Calu3 (cell line): ENCODE data around the gene FBXO4. TPM values are rescaled to one million over a fixed set of nuclear protein-coding genes. Genes with fewer than 3 reads are reported as not detected.

Experiments used
- BruUV-seq: library from RNA; stranded (reverse); fragments of 400-500 nt; replicated peaks from 2 replicates; lab custom pipeline; 2021; lab: Mats Ljungman, UMichigan
- CTCF ChIA-PET: fragments of 300-600 bp; sonication (Branson Sonifier 250); formaldehyde crosslinking; loops from one replicate; lab custom pipeline; 2022; ENCODE audit warnings: antibody characterized with exemption; lab: Charles Lee
- DNase-seq: peaks from one replicate; pipeline ENCODE4 v3.0.0; 2022
- H3K27ac Mint-ChIP-seq: one replicate; pipeline ENCODE4 v1.8.0; 2022; ENCODE audit warnings: mixed read lengths; ENCODE audit not compliant: unreplicated experiment
- H3K27me3 Mint-ChIP-seq: one replicate; pipeline ENCODE4 v1.8.0; 2022; ENCODE audit warnings: mixed read lengths; ENCODE audit not compliant: unreplicated experiment
- H3K36me3 Mint-ChIP-seq: one replicate; pipeline ENCODE4 v1.8.0; 2022; ENCODE audit warnings: mild to moderate bottlenecking, moderate library complexity, mixed read lengths; ENCODE audit not compliant: insufficient read depth, unreplicated experiment
- H3K4me1 Mint-ChIP-seq: one replicate; pipeline ENCODE4 v1.8.0; 2022; ENCODE audit warnings: mild to moderate bottlenecking, low read depth, mixed read lengths; ENCODE audit not compliant: unreplicated experiment
- H3K4me3 Mint-ChIP-seq: one replicate; pipeline ENCODE4 v1.8.0; 2022; ENCODE audit warnings: mild to moderate bottlenecking, low read depth, moderate library complexity, mixed read lengths; ENCODE audit not compliant: unreplicated experiment
- H3K9me3 Mint-ChIP-seq: one replicate; pipeline ENCODE4 v1.8.0; 2022; ENCODE audit warnings: low read depth, mixed read lengths; ENCODE audit not compliant: unreplicated experiment
- CTCF ChIP-seq: fragments of 200-600 bp; IDR thresholded peaks from one replicate; pipeline ENCODE4 v1.8.0; 2022; ENCODE audit warnings: antibody characterized with exemption; ENCODE audit not compliant: unreplicated experiment
- intact Hi-C: fragments of 100-400 bp; cut with micrococcal nuclease; formaldehyde crosslinking; loops from one replicate; pipeline ENCODE4 v1.10.0; 2022; ENCODE audit not compliant: unreplicated experiment
- total RNA-seq: library from RNA; stranded (reverse); gene quantifications from 2 replicates; pipeline ENCODE4 v1.2.3, GENCODE V29; 2022

Gene FBXO4
- total RNA-seq, 1 experiment from 2014 or later = 8.9 TPM

GRCh38 chr5:41885286-41885685 lies 39.8 kb upstream of the FBXO4 start:
- no peak for TF ChIP-seq CTCF
- Mint-ChIP-seq H3K4me1 (no peaks in the 10 kb centered on the region), H3K27me3 (no peaks in the 10 kb centered on the region), H3K9me3 (peaks cover 2% of the 10 kb centered on the region), H3K4me3 (no peak overlapping the region), H3K36me3 (no peaks in the 10 kb centered on the region), H3K27ac (no peak overlapping the region)
- CTCF ChIA-PET = no interaction called here
- BruUV-seq = no TSS peak
- no peak for DNase-seq
- intact Hi-C loops = no loop called here

- Mint-ChIP-seq H3K4me1 (peaks cover 12% of the 10 kb centered on the region), H3K4me3 (no peak overlapping the region), H3K27ac (no peak overlapping the region), H3K36me3 (no peaks in the 10 kb centered on the region), H3K27me3 (peaks cover 11% of the 10 kb centered on the region), H3K9me3 (peaks cover 2% of the 10 kb centered on the region)
- no peak for DNase-seq
- intact Hi-C loops = no loop called here
- no peak for TF ChIP-seq CTCF
- CTCF ChIA-PET = no interaction called here
- BruUV-seq = no TSS peak
Measured at GRCh38 chr5:41891066-41891707, 33.9 kb upstream of the FBXO4 start.

DNA sequence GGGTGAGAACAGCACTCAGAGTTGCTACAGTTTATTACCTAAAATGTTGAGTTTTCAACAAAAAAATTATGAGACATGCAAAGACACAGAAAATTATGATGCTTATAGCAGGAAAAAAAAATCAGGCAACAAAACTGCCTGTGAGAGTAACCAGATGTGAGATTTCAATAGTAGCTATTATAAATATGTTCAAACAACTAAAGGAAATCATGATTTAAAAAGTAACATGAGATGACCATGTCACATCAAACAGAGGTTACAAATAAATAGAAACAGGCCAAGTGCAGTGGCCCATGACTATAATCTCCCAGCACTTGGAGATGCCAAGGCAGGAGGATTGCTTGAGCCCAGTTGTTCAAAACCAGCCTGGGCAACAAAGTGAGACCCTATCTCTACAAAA lies 33.0 kb upstream of the FBXO4 start:
- BruUV-seq = no TSS peak
- intact Hi-C loops = no loop called here
- no peak overlapping the region for H3K27ac Mint-ChIP-seq
- peaks cover 2% of the 10 kb centered on the region for H3K9me3 Mint-ChIP-seq
- no peaks in the 10 kb centered on the region for H3K36me3 Mint-ChIP-seq
- TF ChIP-seq CTCF = no peak
- peaks cover 20% of the 10 kb centered on the region for H3K27me3 Mint-ChIP-seq
- no peak for DNase-seq
- H3K4me1 Mint-ChIP-seq = peaks cover 12% of the 10 kb centered on the region
- no peak overlapping the region for H3K4me3 Mint-ChIP-seq
- CTCF ChIA-PET = no interaction called here

DNA sequence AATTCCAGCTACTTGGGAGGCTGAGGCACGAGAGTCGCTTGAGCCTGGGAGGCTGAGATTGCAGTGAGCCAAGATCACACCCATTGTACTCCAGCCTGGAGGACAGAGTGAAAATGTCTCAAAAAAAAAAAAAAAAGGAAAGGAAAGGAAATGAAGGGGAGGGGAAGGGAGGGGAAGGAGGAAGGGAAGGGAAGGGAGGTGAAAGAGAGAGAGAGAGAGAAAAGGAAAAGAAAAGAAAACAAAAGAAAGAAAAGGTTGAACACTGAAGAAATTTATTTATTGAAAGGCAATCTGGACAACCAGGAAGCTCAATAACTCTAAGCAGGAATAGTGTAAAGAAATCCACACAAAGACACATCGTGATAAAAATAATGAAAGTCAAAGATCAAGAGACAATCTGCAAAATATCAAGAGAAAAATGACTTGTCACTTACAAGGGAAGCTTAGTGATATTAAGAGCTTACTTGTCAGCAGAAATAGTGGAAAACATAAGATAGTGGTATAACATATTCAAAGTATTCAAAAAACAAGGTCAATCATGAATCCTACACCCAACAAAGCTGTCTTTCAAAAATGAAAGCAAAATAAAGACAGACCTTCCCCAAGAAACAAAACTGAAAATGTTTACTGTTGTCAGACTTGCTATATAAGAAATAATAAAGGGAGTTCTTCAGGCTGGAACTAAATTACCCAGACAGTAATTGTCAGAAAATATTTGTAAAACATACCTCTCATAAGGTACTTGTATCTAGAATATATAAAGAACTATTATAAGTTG lies 31.8 kb upstream of the FBXO4 start:
- Mint-ChIP-seq H3K27me3 (peaks cover 32% of the 10 kb centered on the region), H3K4me1 (peaks cover 12% of the 10 kb centered on the region), H3K27ac (no peak overlapping the region), H3K4me3 (no peak overlapping the region), H3K9me3 (peaks cover 2% of the 10 kb centered on the region), H3K36me3 (no peaks in the 10 kb centered on the region)
- no TSS peak for BruUV-seq
- intact Hi-C loops = no loop called here
- DNase-seq = no peak
- TF ChIP-seq CTCF = no peak
- CTCF ChIA-PET = interaction anchor here (0.7 kb wide), 1 partner anchor 11 kb away, joined by 3 read pairs; the partner anchor contains the start of gene RIMOC1
